ENCODE data around the gene UBE2L5. TPM values are rescaled to one million over a fixed set of nuclear protein-coding genes. Genes with fewer than 3 reads are reported as not detected.

UBE2L5 gene
- 1 to 10 TPM in 1 of 2 donors, under 1 TPM in 1; 0.18 to 5.2 TPM for total RNA-seq

GRCh38 chr13:30422054-30422839 is at the start of gene UBE2L5:
Gene UBE2L5, plus strand, starts transcription at chr13:30422493. Its CDS starts 5,498 bp downstream, at chr13:30427991.
- intact Hi-C loops (cut with DNase I) = loop anchor here (2.0 to 10.0 kb wide), 4 partner anchors 13 to 443 kb away; partner anchors contain the start of genes KATNAL1 and USPL1
- TF ChIP-seq POLR2AphosphoS5 (IDR thresholded peaks at IDR 0.05) = peak; percentile 23
- TF ChIP-seq CTCF (IDR thresholded peaks at IDR 0.05) = no peak
- TF ChIP-seq POLR2A (IDR thresholded peaks at IDR 0.05) = peak; percentile 79
- Histone ChIP-seq H3K4me1 (replicated peaks) (no peaks in the 10 kb centered on the region), H3K9me3 (no peaks in the 10 kb centered on the region), H3K27me3 (replicated peaks; ENCODE audit: insufficient read depth) (no peaks in the 10 kb centered on the region), H3K27ac (peak within 1 kb of the TSS; percentile 96 to 98), H3K4me3 (peak within 1 kb of the TSS; percentile 41 to 54), H3K36me3 (no peaks in the 10 kb centered on the region)
- 1% methylated on average over 42 of the region's 57 CpGs for WGBS
- peak; percentile 82 for DNase-seq (ENCODE audit: low spot score)

- no peak for DNase-seq (ENCODE audit: low spot score)
- Histone ChIP-seq H3K4me3 (no peak overlapping the region), H3K36me3 (no peaks in the 10 kb centered on the region), H3K27ac (no peak overlapping the region), H3K9me3 (no peaks in the 10 kb centered on the region), H3K27me3 (replicated peaks; ENCODE audit: insufficient read depth) (no peaks in the 10 kb centered on the region), H3K4me1 (replicated peaks) (no peaks in the 10 kb centered on the region)
- no peak for TF ChIP-seq CTCF (IDR thresholded peaks at IDR 0.05)
- TF ChIP-seq POLR2AphosphoS5 (IDR thresholded peaks at IDR 0.05) = no peak
- no peak for TF ChIP-seq POLR2A (IDR thresholded peaks at IDR 0.05)
- intact Hi-C loops (cut with DNase I) = no loop called here
- WGBS = 69% methylated on average over 9 of the region's 9 CpGs
Measured at GRCh38 chr13:30373727-30374126, 48.6 kb upstream of the UBE2L5 start.

- no peak for DNase-seq (ENCODE audit: low spot score)
- no peak overlapping the region for H3K4me3 ChIP-seq
- H3K27me3 ChIP-seq (replicated peaks; ENCODE audit: insufficient read depth) = no peaks in the 10 kb centered on the region
- no peak for TF ChIP-seq POLR2A (IDR thresholded peaks at IDR 0.05)
- TF ChIP-seq POLR2AphosphoS5 (IDR thresholded peaks at IDR 0.05) = no peak
- TF ChIP-seq CTCF (IDR thresholded peaks at IDR 0.05) = no peak
- H3K27ac ChIP-seq = no peak overlapping the region
- H3K4me1 ChIP-seq (replicated peaks) = no peaks in the 10 kb centered on the region
- WGBS = 87% methylated on average over 14 of the region's 14 CpGs
- no peaks in the 10 kb centered on the region for H3K9me3 ChIP-seq
- no peaks in the 10 kb centered on the region for H3K36me3 ChIP-seq
- intact Hi-C loops (cut with DNase I) = no loop called here
Measured at GRCh38 chr13:30375265-30375835, 46.9 kb upstream of the UBE2L5 start.

GRCh38 chr13:30376426-30377311 is 45.6 kb upstream of the UBE2L5 start:
- DNase-seq (ENCODE audit: low spot score) = no peak
- H3K36me3 ChIP-seq = no peaks in the 10 kb centered on the region
- no peaks in the 10 kb centered on the region for H3K9me3 ChIP-seq
- no peak overlapping the region for H3K27ac ChIP-seq
- intact Hi-C loops (cut with DNase I) = no loop called here
- H3K4me3 ChIP-seq = no peak overlapping the region
- no peaks in the 10 kb centered on the region for H3K4me1 ChIP-seq (replicated peaks)
- H3K27me3 ChIP-seq (replicated peaks; ENCODE audit: insufficient read depth) = no peaks in the 10 kb centered on the region
- no peak for TF ChIP-seq POLR2A (IDR thresholded peaks at IDR 0.05)
- TF ChIP-seq POLR2AphosphoS5 (IDR thresholded peaks at IDR 0.05) = no peak
- TF ChIP-seq CTCF (IDR thresholded peaks at IDR 0.05) = no peak
- WGBS = 78% methylated on average over 5 of the region's 5 CpGs

Data from prostate gland (tissue), 2 donors.